HUES64 (cell line): Measurements from ENCODE around the gene ARHGEF28.
A peak's percentile ranks its signal among the peaks of the same experiment; 100 is the strongest.

ENCODE experiments used
- H3K27ac ChIP-seq: 2 replicates; pipeline ENCODE4 v1.7.0; 2013; ENCODE audit warnings: low read depth, low read length, inconsistent platforms
- H3K27me3 ChIP-seq: 2 replicates; pipeline ENCODE4 v1.6.1; 2013; ENCODE audit warnings: mild to moderate bottlenecking, low read length; ENCODE audit not compliant: insufficient read depth
- H3K36me3 ChIP-seq: 2 replicates; pipeline ENCODE4 v1.6.1; 2013; ENCODE audit warnings: mild to moderate bottlenecking, low read length; ENCODE audit not compliant: insufficient read depth
- H3K4me1 ChIP-seq: 2 replicates; pipeline ENCODE4 v1.6.1; 2013; ENCODE audit warnings: mild to moderate bottlenecking, low read length, moderate library complexity; ENCODE audit not compliant: insufficient read depth
- H3K4me3 ChIP-seq: 2 replicates; pipeline ENCODE4 v1.5.1; 2013; ENCODE audit warnings: mild to moderate bottlenecking, low read length, moderate library complexity
- H3K9ac ChIP-seq: 2 replicates; pipeline ENCODE4 v1.6.1; 2013; ENCODE audit warnings: mild to moderate bottlenecking, low read depth, low read length
- H3K9me3 ChIP-seq: 2 replicates; pipeline ENCODE4 v1.6.1; 2013; ENCODE audit warnings: low read depth, low read length; ENCODE audit not compliant: insufficient read depth
- WGBS: fragments of 150-250, 120-280 bp; methylation state at CpG from one replicate; pipeline ENCODE4 v1.1.7; 2013; ENCODE audit warnings: missing lambda C conversion rate; 5-methylcytosine and 5-hydroxymethylcytosine counted together

The ARHGEF28 gene

DNA sequence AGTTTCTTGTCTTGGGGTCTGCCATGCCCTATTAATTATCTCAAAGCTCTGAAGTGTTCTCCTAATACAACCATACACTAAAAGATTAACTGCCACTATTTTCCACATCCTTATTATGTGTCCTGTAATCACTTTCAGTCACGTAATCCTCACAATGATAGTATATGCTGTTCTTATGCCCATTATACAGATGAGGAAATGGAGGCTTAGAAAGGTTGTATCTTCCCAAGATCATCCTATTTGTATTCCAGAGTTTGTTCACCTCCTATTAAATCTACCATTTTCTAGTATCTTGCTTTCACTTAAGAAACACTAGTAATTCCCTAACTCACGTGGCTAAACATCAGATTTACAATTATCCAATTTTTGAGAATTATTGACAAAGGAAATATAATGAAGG is 2.9 kb upstream of the ARHGEF28 start:
- Histone ChIP-seq H3K9me3 (no peaks in the 10 kb centered on the region), H3K27ac (no peak overlapping the region), H3K27me3 (peaks cover 35% of the 10 kb centered on the region), H3K36me3 (no peaks in the 10 kb centered on the region), H3K4me1 (peaks cover 19% of the 10 kb centered on the region; the same call in 1 of the 2 replicates), H3K9ac (no peak overlapping the region), H3K4me3 (no peak overlapping the region)
- WGBS, result 82% methylated on average over 2 of the region's 2 CpGs

DNA sequence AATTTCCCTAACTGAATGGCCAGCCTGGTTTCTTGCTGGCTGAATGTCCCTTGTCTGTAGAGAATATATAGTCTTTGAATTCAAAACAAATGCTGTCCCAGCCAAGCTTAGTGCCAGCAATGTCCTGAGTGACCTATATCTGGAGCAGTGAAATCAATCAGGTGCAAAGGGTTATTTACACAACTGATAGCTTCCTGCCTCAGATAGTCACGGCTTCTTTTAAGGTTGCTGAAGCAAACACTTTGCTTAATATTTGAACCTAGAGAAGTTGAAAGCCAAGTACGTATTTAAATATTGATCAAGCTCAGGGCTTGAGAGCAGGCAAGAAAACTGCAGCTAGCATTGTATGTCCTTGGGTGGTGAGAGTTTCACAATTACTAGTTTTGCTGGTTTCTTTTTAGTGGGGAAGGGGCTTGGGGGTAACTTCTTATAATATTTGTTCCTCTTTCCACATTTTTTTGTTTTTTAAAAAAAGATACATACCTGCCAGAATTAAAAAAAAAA is 2.0 kb upstream of the ARHGEF28 start:
- Histone ChIP-seq H3K36me3 (no peaks in the 10 kb centered on the region), H3K27ac (no peak overlapping the region)
- 79% methylated on average over 2 of the region's 2 CpGs for WGBS

DNA sequence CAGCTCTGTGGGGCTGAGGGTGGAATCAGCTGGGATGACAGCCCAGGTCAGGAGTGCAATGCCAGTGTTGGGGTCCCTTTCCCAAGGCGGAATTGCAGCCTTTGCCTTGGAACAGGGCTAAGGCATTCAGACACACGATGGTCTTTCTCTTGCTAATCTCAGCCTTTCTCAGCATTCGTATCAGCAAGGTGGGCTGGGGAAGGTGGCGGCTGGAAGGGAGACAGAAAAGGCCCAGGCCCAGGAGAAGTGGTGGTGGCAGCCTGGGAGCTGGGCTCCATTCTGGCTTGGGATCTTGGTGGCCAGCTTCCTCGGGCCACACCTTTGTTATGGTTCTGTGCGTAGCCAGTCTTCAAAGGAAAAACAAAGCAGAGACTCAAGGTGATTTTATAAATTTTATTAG is 1.1 kb upstream of the ARHGEF28 start:
- Histone ChIP-seq H3K4me3 (no peak overlapping the region; the same call in 1 of the 2 replicates), H3K9ac (no peak overlapping the region), H3K27me3 (peaks cover 54% of the 10 kb centered on the region), H3K36me3 (no peaks in the 10 kb centered on the region), H3K27ac (no peak overlapping the region), H3K4me1 (peaks cover 19% of the 10 kb centered on the region; the same call in 1 of the 2 replicates), H3K9me3 (no peaks in the 10 kb centered on the region)
- WGBS, result 47% methylated on average over 6 of the region's 6 CpGs

More for the DNA sequence above, 2.0 kb upstream of the ARHGEF28 start:
- peaks cover 19% of the 10 kb centered on the region; the same call in 1 of the 2 replicates for H3K4me1 ChIP-seq
- no peaks in the 10 kb centered on the region for H3K9me3 ChIP-seq
- no peak overlapping the region for H3K4me3 ChIP-seq
- H3K9ac ChIP-seq, result no peak overlapping the region
- H3K27me3 ChIP-seq, result peaks cover 44% of the 10 kb centered on the region

DNA sequence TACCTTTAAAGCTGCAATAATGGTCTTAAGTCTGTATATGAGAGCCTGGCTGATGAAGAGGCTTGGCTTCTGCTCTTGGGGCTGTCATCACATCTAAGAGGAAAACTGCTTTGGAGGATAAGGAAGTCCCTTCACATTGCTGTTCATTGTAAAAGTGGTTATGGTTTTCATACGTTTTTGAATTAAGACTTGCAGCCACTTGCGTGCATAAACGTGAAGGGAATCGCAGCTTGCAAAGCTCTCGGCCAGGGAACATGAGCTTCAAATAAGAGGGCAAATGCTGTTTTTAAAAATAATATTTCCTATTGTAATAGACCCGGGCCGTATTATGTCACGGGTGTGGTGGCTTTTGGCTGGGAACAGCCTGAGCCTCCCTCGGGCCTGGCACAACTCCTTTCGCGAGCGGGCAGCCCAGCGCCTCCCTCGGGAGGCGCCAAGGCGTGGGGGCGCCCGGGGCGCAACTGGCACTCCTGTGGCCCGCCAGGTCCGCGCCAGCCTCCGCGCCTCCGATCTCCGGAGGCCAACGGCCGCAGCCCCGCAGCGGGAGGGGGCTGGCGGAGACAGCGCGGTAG is 538 bp upstream of the ARHGEF28 start:
- no peak overlapping the region for H3K27ac ChIP-seq
- H3K4me3 ChIP-seq, result peak overlapping the region; percentile 78
- no peaks in the 10 kb centered on the region for H3K9me3 ChIP-seq
- 14% methylated on average over 33 of the region's 33 CpGs for WGBS
- H3K27me3 ChIP-seq, result peaks cover 56% of the 10 kb centered on the region
- H3K9ac ChIP-seq, result no peak overlapping the region
- H3K36me3 ChIP-seq, result no peaks in the 10 kb centered on the region
- peaks cover 19% of the 10 kb centered on the region; the same call in 1 of the 2 replicates for H3K4me1 ChIP-seq

DNA sequence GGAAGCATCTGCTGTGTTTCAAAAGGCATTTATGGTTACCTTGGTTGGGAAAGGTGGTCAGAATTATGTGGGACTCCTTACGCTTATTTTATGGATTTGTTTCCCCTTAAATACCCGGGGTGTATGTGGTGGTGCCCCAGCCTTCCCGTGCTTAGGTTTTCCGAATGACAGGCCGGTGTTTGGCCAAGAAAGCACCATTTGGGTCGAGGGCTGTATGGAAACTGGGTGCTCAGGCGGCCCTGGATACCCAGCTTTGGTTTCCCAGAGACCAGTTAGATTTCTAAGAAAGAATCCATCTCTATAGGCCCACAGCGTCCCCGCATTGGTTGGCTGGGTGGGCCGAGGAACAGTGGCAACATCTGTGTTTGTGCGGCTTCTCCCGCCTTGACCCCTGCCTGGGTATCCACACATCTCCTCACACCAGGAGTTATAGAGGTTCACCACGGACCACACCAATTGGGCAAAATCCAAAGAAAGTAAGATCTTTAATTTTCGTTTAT is 868 bp downstream of the ARHGEF28 start:
- peaks cover 19% of the 10 kb centered on the region; the same call in 1 of the 2 replicates for H3K4me1 ChIP-seq
- no peak overlapping the region for H3K9ac ChIP-seq
- peak overlapping the region; percentile 78 for H3K4me3 ChIP-seq
- H3K27me3 ChIP-seq, result peaks cover 60% of the 10 kb centered on the region
- no peaks in the 10 kb centered on the region for H3K9me3 ChIP-seq
- H3K27ac ChIP-seq, result no peak overlapping the region
- no peaks in the 10 kb centered on the region for H3K36me3 ChIP-seq
- WGBS, result 80% methylated on average over 14 of the region's 14 CpGs

DNA sequence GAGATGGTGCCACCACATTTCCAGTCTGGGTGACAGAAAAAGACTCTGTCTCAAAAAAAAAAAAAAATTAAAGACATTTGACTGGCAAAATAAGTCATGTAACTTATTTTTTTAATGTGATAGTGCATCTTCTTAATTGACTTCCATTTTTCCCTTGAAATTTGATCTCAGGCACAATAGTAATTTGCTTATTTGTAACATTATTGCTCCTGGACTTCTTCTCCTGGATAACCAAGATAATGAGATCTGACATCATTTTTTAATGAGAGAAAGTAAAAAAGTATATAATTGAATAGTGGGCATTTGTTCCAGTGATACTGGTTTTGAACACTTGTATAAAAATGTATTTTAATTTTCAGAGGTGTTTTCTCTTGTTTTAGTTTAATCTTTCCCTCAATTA is 3.5 kb downstream of the ARHGEF28 start:
- Histone ChIP-seq H3K36me3 (no peaks in the 10 kb centered on the region), H3K9me3 (no peaks in the 10 kb centered on the region), H3K4me1 (0 out of 2 replicates have a peak, but pooled peaks cover 5% of the 10 kb centered on the region), H3K4me3 (no peak overlapping the region), H3K27ac (no peak overlapping the region), H3K9ac (no peak overlapping the region), H3K27me3 (peaks cover 56% of the 10 kb centered on the region)

DNA sequence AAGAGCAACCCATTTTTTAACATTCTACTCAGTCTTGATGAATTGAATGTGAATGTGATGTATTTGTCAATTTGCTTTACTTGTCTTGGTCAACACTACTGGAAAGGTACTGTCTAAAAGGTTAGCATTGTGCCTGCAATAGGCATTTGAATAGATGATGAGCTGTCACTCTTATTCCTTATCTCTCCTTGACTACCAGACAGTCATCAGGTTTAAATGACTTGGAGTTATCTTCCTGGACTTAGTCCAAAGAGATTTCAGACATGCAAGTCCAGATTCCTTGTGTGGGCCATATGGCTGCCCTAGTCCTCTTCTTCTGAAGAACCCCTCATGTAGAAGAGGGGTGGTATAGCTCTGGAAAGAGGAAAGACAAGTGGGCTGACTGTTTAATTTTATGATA is 4.8 kb downstream of the ARHGEF28 start:
- no peak overlapping the region for H3K27ac ChIP-seq
- no peak overlapping the region for H3K9ac ChIP-seq
- H3K9me3 ChIP-seq, result no peaks in the 10 kb centered on the region
- peaks cover 46% of the 10 kb centered on the region for H3K27me3 ChIP-seq
- H3K36me3 ChIP-seq, result no peaks in the 10 kb centered on the region
- H3K4me1 ChIP-seq, result no peaks in the 10 kb centered on the region
- H3K4me3 ChIP-seq, result no peak overlapping the region

DNA sequence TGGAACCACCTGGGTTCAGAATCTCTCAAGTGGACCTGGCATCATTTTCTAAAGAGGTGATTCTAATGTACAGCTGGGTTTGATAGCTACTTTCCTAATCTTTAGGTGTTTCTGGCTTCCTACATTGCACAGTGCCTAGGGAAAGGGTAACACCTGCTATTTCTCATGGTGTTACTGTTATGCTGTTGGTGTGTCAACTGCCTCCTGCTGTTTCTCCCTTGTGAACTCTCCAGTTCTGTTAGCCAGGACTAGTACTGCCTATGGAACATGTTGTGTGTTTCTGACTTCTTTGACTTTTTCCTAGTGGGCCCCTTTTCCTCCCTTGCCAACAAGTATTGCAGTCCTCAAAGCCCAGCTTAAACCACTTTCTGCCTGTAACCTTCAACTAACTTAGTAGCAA is 5.5 kb downstream of the ARHGEF28 start:
- Histone ChIP-seq H3K36me3 (no peaks in the 10 kb centered on the region), H3K9me3 (no peaks in the 10 kb centered on the region), H3K27ac (no peak overlapping the region), H3K4me3 (no peak overlapping the region), H3K9ac (no peak overlapping the region), H3K4me1 (no peaks in the 10 kb centered on the region), H3K27me3 (peaks cover 41% of the 10 kb centered on the region)

DNA sequence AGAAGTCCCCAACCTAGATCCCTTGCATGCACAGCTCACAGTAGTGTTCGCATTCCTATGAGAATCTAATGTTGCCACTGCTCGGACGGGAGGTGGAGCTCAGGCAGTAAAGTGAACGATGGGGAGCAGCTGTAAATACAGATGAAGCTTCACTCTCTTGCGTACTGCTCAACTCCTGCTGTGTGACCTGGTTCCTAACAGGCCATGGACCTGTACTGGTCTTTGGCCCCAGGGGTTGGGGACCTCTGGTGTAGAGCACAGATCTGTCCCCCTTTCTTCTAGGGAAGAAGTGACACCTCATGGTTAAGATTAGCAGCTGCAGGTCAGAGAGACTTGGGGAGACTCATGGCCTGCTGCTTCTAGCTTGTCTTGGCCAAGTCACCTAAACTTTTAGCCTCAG is 7.1 kb downstream of the ARHGEF28 start:
- peaks cover 25% of the 10 kb centered on the region for H3K27me3 ChIP-seq
- H3K27ac ChIP-seq, result no peak overlapping the region
- H3K4me1 ChIP-seq, result no peaks in the 10 kb centered on the region
- H3K4me3 ChIP-seq, result no peak overlapping the region
- no peak overlapping the region for H3K9ac ChIP-seq
- no peaks in the 10 kb centered on the region for H3K36me3 ChIP-seq
- WGBS, result 91% methylated on average over 5 of the region's 5 CpGs
- H3K9me3 ChIP-seq, result no peaks in the 10 kb centered on the region

DNA sequence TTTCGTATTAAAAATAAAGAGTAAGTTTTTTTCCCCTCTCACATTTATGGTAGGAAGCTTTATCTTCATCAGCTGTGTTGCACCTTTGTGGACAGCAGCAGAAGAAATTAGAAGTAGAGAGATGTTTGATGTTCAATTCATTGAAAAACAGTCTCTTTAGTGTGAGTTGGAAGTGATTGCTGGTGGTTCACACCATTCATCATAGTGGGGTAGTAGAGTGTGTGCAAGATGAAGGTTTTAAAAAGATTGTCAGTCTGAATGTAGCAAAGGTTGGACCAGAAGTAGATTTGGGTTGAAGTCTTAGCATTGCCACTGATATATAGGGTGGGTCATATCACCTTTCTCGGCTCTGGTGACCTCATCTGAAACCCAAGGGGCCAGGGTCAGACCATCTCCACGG is 10.4 kb downstream of the ARHGEF28 start:
- Histone ChIP-seq H3K36me3 (no peaks in the 10 kb centered on the region), H3K4me1 (no peaks in the 10 kb centered on the region), H3K9ac (no peak overlapping the region), H3K27me3 (peaks cover under 1% of the 10 kb centered on the region; the same call in 1 of the 2 replicates), H3K9me3 (no peaks in the 10 kb centered on the region), H3K4me3 (no peak overlapping the region), H3K27ac (no peak overlapping the region)
- 89% methylated on average over 2 of the region's 3 CpGs for WGBS

DNA sequence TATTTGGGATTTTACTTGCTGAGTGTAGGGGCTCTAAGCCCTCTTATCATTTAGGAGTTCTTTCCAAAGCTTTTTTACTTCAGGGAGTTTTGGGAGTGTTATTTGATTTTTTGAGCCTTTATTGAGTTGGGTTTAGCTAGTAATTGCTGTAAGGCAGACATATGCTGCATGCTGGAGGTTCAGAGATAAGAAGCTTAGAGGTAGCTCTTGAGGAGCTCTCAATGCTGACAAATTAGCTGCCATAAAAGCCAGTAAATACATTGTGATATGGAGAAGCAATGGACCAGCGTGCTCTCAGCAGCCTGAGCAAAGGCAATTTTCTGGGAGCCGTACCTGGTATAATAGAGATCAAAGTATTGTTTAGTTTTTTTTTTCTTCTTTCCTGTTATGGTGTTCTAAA is 11.6 kb downstream of the ARHGEF28 start:
- H3K4me3 ChIP-seq, result no peak overlapping the region
- no peak overlapping the region for H3K27ac ChIP-seq
- H3K9ac ChIP-seq, result no peak overlapping the region
- 97% methylated on average over 2 of the region's 2 CpGs for WGBS
- no peaks in the 10 kb centered on the region for H3K36me3 ChIP-seq
- no peaks in the 10 kb centered on the region for H3K9me3 ChIP-seq
- H3K27me3 ChIP-seq, result no peaks in the 10 kb centered on the region
- peaks cover 7% of the 10 kb centered on the region; the same call in 1 of the 2 replicates for H3K4me1 ChIP-seq
